ENCODE measurements around the gene CDK8. TPM values are rescaled to one million over a fixed set of nuclear protein-coding genes. Genes with fewer than 3 reads are reported as not detected.
"Not testable (repeated sequence)": the region's sequence is repeated elsewhere in the genome, so short reads cannot be mapped to it uniquely, and the experiment has no call there.

CDK8 gene
- total RNA-seq, 1 donor from 2014 or later: 18.9 TPM

DNA sequence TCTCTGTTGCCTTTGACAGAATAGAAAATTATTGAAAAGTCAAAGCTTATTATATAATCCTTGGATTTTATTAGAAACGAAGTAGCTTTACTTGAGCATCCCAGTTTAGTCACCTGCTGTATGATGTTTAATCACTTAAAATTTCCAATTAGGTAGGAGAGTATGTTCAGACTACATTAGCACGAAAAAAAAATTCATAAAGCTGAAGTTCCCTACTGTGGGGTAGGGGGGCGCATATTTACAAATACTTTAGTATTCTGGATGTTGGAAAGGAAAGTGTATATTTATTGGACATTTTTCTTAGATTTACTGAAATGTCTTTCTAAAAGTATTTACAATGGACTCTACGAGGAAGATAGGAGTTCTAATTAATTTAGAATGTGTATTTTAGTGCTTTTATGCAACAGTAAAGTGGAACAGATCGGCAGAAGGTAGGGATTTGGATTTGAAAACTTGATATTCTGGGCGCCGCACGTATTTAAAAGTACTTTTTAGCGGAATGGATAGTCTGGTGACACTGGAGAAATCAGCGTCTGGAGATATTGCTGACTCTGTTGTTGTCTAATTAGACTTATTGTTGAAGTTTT, 1.9 kb downstream of the CDK8 start:
- intact Hi-C loops (cut with micrococcal nuclease): loop anchor here (5.0 to 10.0 kb wide), 3 partner anchors 139 to 971 kb away; partner anchors contain the start of gene MTMR6
- peaks cover 25% of the 10 kb centered on the region for H3K4me1 Mint-ChIP-seq (ENCODE audit: low read depth)
- no peak overlapping the region for H3K27ac Mint-ChIP-seq
- peaks cover 2% of the 10 kb centered on the region for H3K27me3 Mint-ChIP-seq (ENCODE audit: insufficient read depth)
- no peak for DNase-seq (ENCODE audit: low spot score)
- peak overlapping the region; percentile 91 for H3K4me3 Mint-ChIP-seq
- no peaks in the 10 kb centered on the region for H3K9me3 Mint-ChIP-seq
- peaks cover 3% of the 10 kb centered on the region for H3K36me3 Mint-ChIP-seq (ENCODE audit: low read depth)

DNA sequence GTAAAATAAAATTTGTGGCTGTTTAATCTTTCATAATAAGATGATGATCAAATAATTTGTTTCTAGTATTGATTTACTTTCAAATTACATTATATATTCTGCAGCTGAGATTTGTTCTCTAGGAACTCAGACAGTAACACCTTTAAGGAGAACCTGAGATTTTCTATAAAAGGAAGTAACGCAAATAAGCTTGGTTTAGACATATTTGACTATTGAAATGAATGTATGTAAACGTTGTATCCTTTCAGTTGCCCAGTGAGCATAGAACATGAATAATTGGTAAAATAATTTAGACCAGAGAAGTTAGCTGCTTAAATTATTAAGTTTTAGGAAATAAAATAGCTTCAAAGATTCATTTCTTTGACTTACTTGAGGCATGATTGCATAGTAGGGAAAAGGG, 3.1 kb downstream of the CDK8 start:
- no peak for DNase-seq (ENCODE audit: low spot score)
- Mint-ChIP-seq H3K4me3 (no peak overlapping the region), H3K9me3 (no peaks in the 10 kb centered on the region), H3K27ac (no peak overlapping the region), H3K4me1 (ENCODE audit: low read depth) (peaks cover 25% of the 10 kb centered on the region), H3K36me3 (ENCODE audit: low read depth) (peaks cover 3% of the 10 kb centered on the region), H3K27me3 (ENCODE audit: insufficient read depth) (peaks cover 2% of the 10 kb centered on the region)
- intact Hi-C loops (cut with micrococcal nuclease): loop anchor here (5.0 to 10.0 kb wide), 3 partner anchors 138 to 972 kb away; partner anchors contain the start of gene MTMR6

DNA sequence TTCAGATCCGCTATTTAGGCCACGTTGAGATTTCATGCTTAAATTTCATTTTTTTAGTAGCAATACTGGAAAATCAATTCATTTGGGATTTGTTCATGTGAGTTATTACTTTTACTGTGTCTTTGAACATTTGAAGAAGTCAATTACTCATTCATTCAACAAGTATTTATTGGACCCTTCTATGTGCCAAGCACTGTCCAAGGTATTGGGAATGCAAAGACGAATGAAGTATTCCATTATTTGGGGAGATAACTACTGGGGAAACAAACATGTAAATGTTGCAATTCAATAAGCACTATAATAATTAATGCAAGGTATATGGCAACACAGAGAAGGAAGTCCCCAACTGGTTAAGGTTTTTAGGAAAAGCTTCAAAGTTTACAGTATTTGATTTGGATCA, 5.7 kb downstream of the CDK8 start:
- no peak overlapping the region for H3K27ac Mint-ChIP-seq
- H3K27me3 Mint-ChIP-seq (ENCODE audit: insufficient read depth): peaks cover 2% of the 10 kb centered on the region
- DNase-seq (ENCODE audit: low spot score): no peak
- no peaks in the 10 kb centered on the region for H3K9me3 Mint-ChIP-seq
- no peak overlapping the region for H3K4me3 Mint-ChIP-seq
- H3K36me3 Mint-ChIP-seq (ENCODE audit: low read depth): peaks cover 4% of the 10 kb centered on the region
- intact Hi-C loops (cut with micrococcal nuclease): loop anchor here (5.0 to 10.0 kb wide), 3 partner anchors 135 to 975 kb away; partner anchors contain the start of gene MTMR6
- H3K4me1 Mint-ChIP-seq (ENCODE audit: low read depth): peaks cover 19% of the 10 kb centered on the region

DNA sequence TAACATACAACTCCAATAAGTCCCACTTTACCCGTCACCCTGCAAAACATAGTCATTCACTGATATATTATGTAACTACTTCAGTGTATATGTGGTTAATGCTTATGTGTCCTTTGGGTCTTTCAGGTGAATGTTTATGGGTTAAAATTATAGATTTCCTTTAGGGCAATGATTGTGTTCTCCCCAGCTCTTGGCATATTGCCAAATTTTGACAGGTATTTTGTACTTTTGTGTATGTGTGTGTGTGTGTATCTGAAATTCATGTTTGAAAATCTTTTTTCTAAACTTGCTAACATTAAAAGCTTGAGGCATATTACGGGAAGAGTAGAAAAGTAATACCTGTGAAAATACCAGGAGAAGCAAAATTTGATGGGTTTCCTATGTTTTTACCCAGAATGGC, 8.2 kb downstream of the CDK8 start:
- Mint-ChIP-seq H3K27ac (no peak overlapping the region), H3K4me1 (ENCODE audit: low read depth) (peaks cover 10% of the 10 kb centered on the region), H3K36me3 (ENCODE audit: low read depth) (peaks cover 2% of the 10 kb centered on the region), H3K27me3 (ENCODE audit: insufficient read depth) (peaks cover 2% of the 10 kb centered on the region), H3K9me3 (no peaks in the 10 kb centered on the region), H3K4me3 (no peak overlapping the region)
- intact Hi-C loops (cut with micrococcal nuclease): no loop called here
- no peak for DNase-seq (ENCODE audit: low spot score)

DNA sequence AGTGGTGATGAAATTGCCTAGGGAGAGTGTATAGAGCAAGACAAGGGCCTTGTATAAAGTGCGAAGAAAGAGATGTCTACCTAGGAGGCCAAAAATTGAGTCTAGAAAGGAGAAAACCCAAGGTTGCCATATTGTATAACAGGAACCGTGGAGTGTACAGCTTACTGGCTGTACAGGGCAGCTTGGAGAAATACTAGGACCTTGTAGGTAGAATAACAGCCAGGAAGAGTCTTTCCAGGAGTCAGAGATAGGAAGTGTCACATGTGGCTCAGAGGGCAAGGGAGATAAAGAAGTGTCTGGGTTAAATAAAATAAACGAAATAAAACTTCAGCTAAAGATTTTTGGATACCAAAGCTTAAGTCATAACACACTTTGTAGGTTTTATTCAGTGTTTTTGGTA, 12.4 kb downstream of the CDK8 start:
- H3K36me3 Mint-ChIP-seq (ENCODE audit: low read depth): peaks cover 2% of the 10 kb centered on the region
- intact Hi-C loops (cut with micrococcal nuclease): no loop called here
- DNase-seq (ENCODE audit: low spot score): no peak
- H3K27ac Mint-ChIP-seq: no peak overlapping the region
- H3K4me1 Mint-ChIP-seq (ENCODE audit: low read depth): peaks cover 10% of the 10 kb centered on the region
- no peaks in the 10 kb centered on the region for H3K9me3 Mint-ChIP-seq
- no peaks in the 10 kb centered on the region for H3K27me3 Mint-ChIP-seq (ENCODE audit: insufficient read depth)
- H3K4me3 Mint-ChIP-seq: no peak overlapping the region

DNA sequence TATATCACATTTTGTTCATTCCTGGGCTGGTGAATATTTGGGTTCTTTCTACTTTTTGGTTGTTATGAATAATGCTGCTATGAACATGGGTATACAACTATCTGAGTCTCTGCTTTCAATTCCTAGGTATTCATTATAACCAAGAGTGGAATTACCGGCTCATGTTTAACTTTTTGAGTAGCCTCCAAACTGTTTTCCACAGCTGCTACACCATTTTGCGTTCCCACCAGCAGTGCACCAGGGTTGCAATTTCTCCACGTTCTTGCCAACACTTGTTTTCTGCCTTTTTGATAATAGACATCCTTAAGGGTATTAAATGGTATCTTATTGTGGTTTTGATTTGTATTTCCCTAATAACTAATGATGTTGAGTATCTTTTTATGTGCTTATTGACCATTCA, 16.8 kb downstream of the CDK8 start:
- intact Hi-C loops (cut with micrococcal nuclease): no loop called here
- Mint-ChIP-seq H3K36me3 (ENCODE audit: low read depth) (no peaks in the 10 kb centered on the region), H3K4me3 (no peak overlapping the region), H3K4me1 (ENCODE audit: low read depth) (peaks cover 3% of the 10 kb centered on the region), H3K9me3 (no peaks in the 10 kb centered on the region), H3K27ac (no peak overlapping the region), H3K27me3 (ENCODE audit: insufficient read depth) (no peaks in the 10 kb centered on the region)
- no peak for DNase-seq (ENCODE audit: low spot score)

DNA sequence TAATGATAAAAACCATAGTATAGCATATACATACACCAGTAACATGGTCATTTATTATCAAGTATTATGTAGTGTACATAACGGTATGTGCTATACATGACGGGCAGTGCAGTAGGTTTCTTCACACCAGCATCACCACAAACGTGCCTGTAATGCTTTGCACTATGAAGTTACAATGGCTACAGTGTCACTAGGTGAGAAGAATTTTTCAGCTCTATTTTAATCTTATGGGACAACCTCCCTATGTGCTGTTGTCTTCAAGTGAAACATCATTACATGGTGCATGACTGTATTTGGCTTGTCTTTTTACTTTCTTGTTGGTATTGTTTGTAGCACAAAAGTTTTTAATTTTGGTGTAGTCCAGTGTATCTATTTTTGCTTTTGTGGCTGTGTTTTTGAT, 18.7 kb downstream of the CDK8 start:
- DNase-seq (ENCODE audit: low spot score): no peak
- no peak overlapping the region for H3K4me3 Mint-ChIP-seq
- intact Hi-C loops (cut with micrococcal nuclease): no loop called here
- H3K27me3 Mint-ChIP-seq (ENCODE audit: insufficient read depth): no peaks in the 10 kb centered on the region
- no peaks in the 10 kb centered on the region for H3K9me3 Mint-ChIP-seq
- no peaks in the 10 kb centered on the region for H3K36me3 Mint-ChIP-seq (ENCODE audit: low read depth)
- H3K27ac Mint-ChIP-seq: no peak overlapping the region
- H3K4me1 Mint-ChIP-seq (ENCODE audit: low read depth): no peaks in the 10 kb centered on the region

DNA sequence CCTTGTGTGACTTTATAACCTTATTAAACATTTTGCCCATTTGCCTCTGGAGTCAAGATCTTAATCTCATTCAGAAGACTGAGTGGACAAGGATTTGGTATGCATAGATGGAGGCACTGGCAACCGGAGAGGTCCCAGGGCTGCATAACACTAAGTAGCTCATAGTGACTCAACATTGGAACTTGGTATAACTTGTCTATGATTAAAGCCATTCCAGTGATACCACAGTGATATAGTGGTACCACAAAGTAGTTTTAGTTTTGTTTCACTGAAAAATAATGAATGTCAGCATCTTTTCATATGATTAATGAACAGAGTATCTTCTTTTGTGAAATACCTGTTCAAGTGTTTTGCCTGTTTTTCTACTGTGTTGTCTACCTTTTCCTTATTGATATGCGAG, 26.4 kb downstream of the CDK8 start:
- Mint-ChIP-seq H3K9me3 (peaks cover 3% of the 10 kb centered on the region), H3K27me3 (ENCODE audit: insufficient read depth) (peaks cover 2% of the 10 kb centered on the region), H3K27ac (no peak overlapping the region), H3K4me3 (no peak overlapping the region), H3K36me3 (ENCODE audit: low read depth) (peaks cover 7% of the 10 kb centered on the region), H3K4me1 (ENCODE audit: low read depth) (no peaks in the 10 kb centered on the region)
- intact Hi-C loops (cut with micrococcal nuclease): no loop called here
- DNase-seq (ENCODE audit: low spot score): no peak

DNA sequence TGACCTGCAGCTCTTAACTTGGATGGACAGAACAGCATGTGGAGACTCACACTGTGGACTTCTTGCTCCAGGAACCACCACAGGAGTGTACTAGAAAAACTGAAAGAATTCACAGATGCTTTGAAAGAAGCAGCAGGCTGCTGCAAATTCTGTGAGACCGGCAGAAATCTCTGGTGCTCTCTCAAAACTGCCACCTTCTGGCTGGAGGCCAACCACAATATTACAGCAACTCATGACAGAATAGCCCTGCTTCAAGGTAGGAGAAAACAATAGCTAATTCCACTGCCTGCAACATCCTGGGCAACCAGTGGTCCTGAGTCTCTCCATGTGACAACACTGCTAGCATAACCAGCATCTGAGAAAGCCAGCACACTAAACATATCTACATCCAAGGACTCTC, 26.9 kb downstream of the CDK8 start:
- Mint-ChIP-seq H3K9me3 (peaks cover 3% of the 10 kb centered on the region), H3K27ac (no peak overlapping the region), H3K27me3 (ENCODE audit: insufficient read depth) (peaks cover 2% of the 10 kb centered on the region), H3K4me3 (no peak overlapping the region), H3K36me3 (ENCODE audit: low read depth) (peaks cover 7% of the 10 kb centered on the region), H3K4me1 (ENCODE audit: low read depth) (no peaks in the 10 kb centered on the region)
- intact Hi-C loops (cut with micrococcal nuclease): no loop called here
- DNase-seq (ENCODE audit: low spot score): no peak

DNA sequence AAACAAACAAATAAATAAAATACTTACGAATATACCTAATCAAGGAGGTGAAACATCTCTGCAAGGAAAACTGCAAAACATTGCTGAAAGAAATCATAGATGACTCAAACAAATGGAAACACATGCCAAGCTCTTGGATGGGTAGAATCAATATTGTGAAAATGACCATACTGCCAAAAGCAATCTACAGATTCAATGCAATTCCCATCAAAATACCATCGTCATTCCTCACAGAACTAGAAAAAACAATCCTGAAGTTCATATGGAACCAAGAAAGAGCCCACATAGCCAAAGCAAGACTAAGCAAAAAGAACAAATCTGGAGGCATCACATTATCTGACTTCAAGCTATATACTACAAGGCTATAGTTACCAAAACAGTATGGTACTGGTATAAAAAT, 32.0 kb downstream of the CDK8 start:
- H3K36me3 Mint-ChIP-seq (ENCODE audit: low read depth); H3K4me1 Mint-ChIP-seq (ENCODE audit: low read depth); intact Hi-C loops (cut with micrococcal nuclease); H3K27ac Mint-ChIP-seq; H3K4me3 Mint-ChIP-seq; H3K27me3 Mint-ChIP-seq (ENCODE audit: insufficient read depth); H3K9me3 Mint-ChIP-seq; DNase-seq (ENCODE audit: low spot score): not testable (repeated sequence)

DNA sequence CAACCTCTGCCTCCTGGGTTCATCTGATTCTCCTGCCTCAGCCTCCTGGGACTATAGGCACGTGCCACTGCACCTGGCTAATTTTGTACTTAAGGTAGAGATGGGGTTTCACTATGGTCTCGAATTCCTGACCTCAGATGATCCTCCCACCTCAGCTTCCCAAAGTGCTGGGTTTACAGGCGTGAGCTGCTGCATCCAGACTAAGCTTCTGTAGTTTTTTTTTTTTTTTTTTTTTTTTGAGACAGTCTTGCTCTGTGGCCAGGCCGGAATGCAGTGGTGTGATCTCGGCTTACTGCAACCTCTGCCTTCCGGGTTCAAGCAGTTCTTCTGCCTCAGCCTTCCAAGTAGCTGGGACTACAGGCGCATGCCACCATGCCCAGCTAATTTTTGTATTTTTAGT, 34.9 kb downstream of the CDK8 start:
- DNase-seq (ENCODE audit: low spot score); H3K36me3 Mint-ChIP-seq (ENCODE audit: low read depth); H3K4me1 Mint-ChIP-seq (ENCODE audit: low read depth); H3K27me3 Mint-ChIP-seq (ENCODE audit: insufficient read depth); intact Hi-C loops (cut with micrococcal nuclease); H3K9me3 Mint-ChIP-seq; H3K27ac Mint-ChIP-seq; H3K4me3 Mint-ChIP-seq: not testable (repeated sequence)

DNA sequence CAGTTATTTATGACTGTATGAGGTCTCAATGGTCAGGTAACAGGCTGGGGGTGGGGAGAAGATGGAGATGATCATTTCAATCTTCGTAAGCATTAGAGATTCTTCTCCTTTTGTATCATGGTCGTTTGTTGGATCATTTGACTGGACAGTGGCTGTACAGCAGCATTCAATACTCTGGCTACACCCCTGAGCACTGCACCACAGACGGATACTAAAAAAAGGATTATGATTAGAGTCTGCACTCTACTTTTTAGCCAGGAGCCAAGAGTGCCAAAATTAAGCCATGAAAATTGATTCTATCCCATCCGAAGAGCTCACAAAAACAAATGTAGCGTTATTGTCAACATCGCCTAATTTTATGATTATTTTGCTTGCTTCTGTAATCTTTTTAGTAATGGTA, 41.9 kb downstream of the CDK8 start:
- intact Hi-C loops (cut with micrococcal nuclease): no loop called here
- H3K4me3 Mint-ChIP-seq: no peak overlapping the region
- no peak overlapping the region for H3K27ac Mint-ChIP-seq
- no peaks in the 10 kb centered on the region for H3K27me3 Mint-ChIP-seq (ENCODE audit: insufficient read depth)
- no peak for DNase-seq (ENCODE audit: low spot score)
- H3K4me1 Mint-ChIP-seq (ENCODE audit: low read depth): no peaks in the 10 kb centered on the region
- H3K36me3 Mint-ChIP-seq (ENCODE audit: low read depth): no peaks in the 10 kb centered on the region
- no peaks in the 10 kb centered on the region for H3K9me3 Mint-ChIP-seq

DNA sequence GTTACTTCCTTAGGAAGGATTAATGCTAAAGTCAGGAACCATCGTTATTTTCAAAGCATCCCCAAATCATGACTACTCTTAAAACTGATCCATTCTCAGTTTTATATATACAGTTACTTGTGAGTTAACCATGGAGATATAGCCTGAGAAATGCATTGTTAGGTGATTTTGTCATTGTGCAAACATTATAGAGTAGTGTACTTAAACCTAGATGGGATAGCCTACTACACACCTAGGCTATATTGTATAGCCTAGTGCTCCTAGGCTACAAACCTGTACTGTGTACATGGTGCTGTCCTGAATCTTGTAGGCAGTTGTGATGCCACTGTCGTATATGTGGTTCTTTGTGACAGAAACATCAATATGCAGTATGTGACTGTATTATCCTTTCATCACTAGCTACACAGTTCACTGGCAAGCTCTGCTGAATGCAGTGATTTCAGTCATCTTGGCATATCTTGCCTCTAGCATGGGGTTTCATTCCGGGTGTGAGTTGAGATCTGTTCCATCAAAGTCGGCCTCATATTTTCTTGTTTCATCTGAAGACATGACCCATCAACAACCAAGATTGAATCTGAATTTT, 45.3 kb downstream of the CDK8 start:
- Mint-ChIP-seq H3K9me3 (no peaks in the 10 kb centered on the region), H3K4me1 (ENCODE audit: low read depth) (no peaks in the 10 kb centered on the region), H3K36me3 (ENCODE audit: low read depth) (no peaks in the 10 kb centered on the region), H3K4me3 (no peak overlapping the region), H3K27me3 (ENCODE audit: insufficient read depth) (no peaks in the 10 kb centered on the region), H3K27ac (no peak overlapping the region)
- DNase-seq (ENCODE audit: low spot score): no peak
- intact Hi-C loops (cut with micrococcal nuclease): no loop called here

DNA sequence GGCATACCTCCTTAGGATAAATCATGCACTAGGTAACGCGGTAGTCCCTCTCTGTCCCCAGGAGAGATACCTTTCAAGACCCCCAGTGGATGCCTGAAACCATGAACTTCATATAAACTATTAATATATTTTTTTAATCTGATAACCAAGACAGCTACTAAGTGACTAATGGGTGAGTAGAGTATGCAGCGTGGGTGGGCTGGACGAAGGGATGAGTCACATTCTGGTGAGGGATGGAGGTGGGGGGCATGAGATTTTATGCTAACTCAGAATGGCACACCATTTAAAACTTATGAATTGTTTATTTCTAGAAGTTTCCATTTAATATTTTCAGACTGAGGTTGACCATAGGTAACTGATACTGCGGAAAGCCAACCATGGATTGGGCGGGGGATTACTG, 46.2 kb downstream of the CDK8 start:
- Mint-ChIP-seq H3K36me3 (ENCODE audit: low read depth) (no peaks in the 10 kb centered on the region), H3K27me3 (ENCODE audit: insufficient read depth) (no peaks in the 10 kb centered on the region), H3K4me1 (ENCODE audit: low read depth) (no peaks in the 10 kb centered on the region), H3K4me3 (no peak overlapping the region), H3K27ac (no peak overlapping the region), H3K9me3 (no peaks in the 10 kb centered on the region)
- DNase-seq (ENCODE audit: low spot score): no peak
- intact Hi-C loops (cut with micrococcal nuclease): no loop called here

All from activated T-helper 1 cell treated with anti-CD3 and anti-CD28 coated beads, Interleukin-12 subunit alpha, Interleukin-12 subunit beta, Interleukin-2, Interleukin-4 antibody, amounts not matched to agents 30 ng/mL and 10 ng/mL and 1 ng/mL, durations not matched to agents 14 hours and 24 hours and 36 hours (primary cell).